CD4-positive, alpha-beta T cell (primary cell): Measurements from ENCODE around the gene SKA1. TPM values are rescaled to one million over a fixed set of nuclear protein-coding genes. Genes with fewer than 3 reads are reported as not detected.

Experiments used
- ATAC-seq: fragments of 200-7000 bp; cut with Tn5 transposase; one replicate; pipeline ENCODE4 v1.10.0; 2022; ENCODE audit warnings: mild to moderate bottlenecking; ENCODE audit not compliant: poor library complexity
- CTCF ChIA-PET: fragments of 350-600 bp; sonication (Branson Sonifier 250); formaldehyde crosslinking; loops from one replicate; lab custom pipeline; 2021; ENCODE audit warnings: antibody characterized with exemption, inconsistent platforms; lab: Charles Lee
- POLR2A ChIA-PET: fragments of 350-600 bp; sonication (Branson Sonifier 250); formaldehyde crosslinking; loops from one replicate; lab custom pipeline; 2021; ENCODE audit warnings: antibody characterized with exemption, inconsistent platforms; lab: Charles Lee
- DNase-seq, 14 experiments: peaks; one replicate each; pipeline ENCODE4 v3.0.0-alpha.2; 2013 to 2020; ENCODE audit warnings: mixed read lengths in 2 of 14
- H3K27ac ChIP-seq, 2 donors: one replicate each; pipeline versions ENCODE4 v1.5.1 to v1.7.0; 2013; ENCODE audit warnings: low read length in 2 of 2, low read depth in 1 of 2, mild to moderate bottlenecking in 1 of 2
- H3K27me3 ChIP-seq, 2 experiments: 1 replicate in 1 of 2; 2 replicates in 1 of 2; pipeline versions ENCODE4 v1.6.1 to v1.7.0; 2013; ENCODE audit warnings: low read length in 2 of 2, control low read depth in 1 of 2, mild to moderate bottlenecking in 1 of 2, moderate library complexity in 1 of 2; ENCODE audit not compliant: insufficient read depth in 2 of 2, control insufficient read depth in 1 of 2
- H3K36me3 ChIP-seq: one replicate; pipeline ENCODE4 v1.6.1; 2013; ENCODE audit warnings: low read length, control low read depth; ENCODE audit not compliant: insufficient read depth
- H3K4me1 ChIP-seq: one replicate; pipeline ENCODE4 v1.6.1; 2013; ENCODE audit warnings: low read length, control low read depth; ENCODE audit not compliant: insufficient read depth
- H3K4me3 ChIP-seq: one replicate; pipeline ENCODE4 v1.5.1; 2013; ENCODE audit warnings: mild to moderate bottlenecking, low read length, moderate library complexity
- H3K9me3 ChIP-seq, 2 experiments: 1 replicate in 1 of 2; 2 replicates in 1 of 2; pipeline versions ENCODE4 v1.6.1 to v1.7.0; 2013; ENCODE audit warnings: low read length in 2 of 2, mild to moderate bottlenecking in 2 of 2, control low read depth in 1 of 2, moderate library complexity in 1 of 2; ENCODE audit not compliant: control insufficient read depth in 1 of 2, insufficient read depth in 1 of 2
- H3K27ac Mint-ChIP-seq: one replicate; pipeline ENCODE4 v1.8.0; 2020; ENCODE audit warnings: mixed read lengths
- H3K27me3 Mint-ChIP-seq: one replicate; pipeline ENCODE4 v1.8.0; 2021; ENCODE audit warnings: mixed read lengths
- H3K36me3 Mint-ChIP-seq: one replicate; pipeline ENCODE4 v1.8.0; 2021; ENCODE audit warnings: low read depth, mixed read lengths
- H3K4me1 Mint-ChIP-seq: one replicate; pipeline ENCODE4 v1.8.0; 2021; ENCODE audit warnings: low read depth, mixed read lengths
- H3K4me3 Mint-ChIP-seq: one replicate; pipeline ENCODE4 v1.8.0; 2020; ENCODE audit warnings: mild to moderate bottlenecking, mixed read lengths
- H3K9me3 Mint-ChIP-seq: one replicate; pipeline ENCODE4 v1.8.0; 2020; ENCODE audit warnings: mixed read lengths
- intact Hi-C, 2 experiments: fragments of 100-400 bp; cut with DNase I in 1 of 2; cut with micrococcal nuclease in 1 of 2; formaldehyde crosslinking; loops; one replicate each; pipeline versions ENCODE4 v1.15.1 to v1.9.0; 2023 to 2025; cut with DNase I, micrococcal nuclease
- total RNA-seq, 174 experiments: library from RNA in 2 of 174; stranded (reverse) in 2 of 174; gene quantifications; one replicate each; pipeline ENCODE4 v1.2.3 and lab custom pipeline; 2021 to 2026
- TF ChIP-seq, protein P1 (sequence below): fragments of 200-600 bp; IDR thresholded peaks from one replicate; pipeline ENCODE4 v1.8.0; 2022; ENCODE audit warnings: antibody characterized with exemption, mild to moderate bottlenecking

Gene SKA1
- total RNA-seq, 2 experiments from 2014 or later, result 0.08 to 0.20 TPM

DNA sequence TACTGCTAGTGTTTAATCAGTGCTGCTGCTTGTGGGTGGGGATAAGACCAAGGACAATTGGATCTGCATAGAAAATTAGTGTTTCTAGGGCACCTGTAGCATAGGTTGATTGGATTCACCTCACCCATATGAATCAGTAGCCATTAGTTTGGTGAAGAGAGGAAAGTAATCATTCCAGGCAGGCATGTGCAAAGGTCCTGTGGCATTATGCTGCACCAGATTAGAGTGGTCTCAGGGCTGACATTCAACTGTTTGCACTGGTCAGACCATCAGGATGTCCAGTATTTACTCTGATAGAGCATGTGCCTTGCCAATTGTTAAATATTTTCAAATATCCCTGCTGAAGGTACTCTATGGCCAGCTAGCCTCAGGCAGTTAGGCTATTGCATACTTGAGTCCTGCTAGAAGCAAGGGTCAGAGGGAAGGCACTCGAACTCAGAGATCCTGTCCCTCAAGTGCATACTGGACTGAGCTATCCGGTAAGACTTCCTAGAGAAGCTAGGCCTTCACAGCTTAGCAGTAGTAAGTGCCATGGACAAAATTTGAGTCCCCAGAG is 64.7 kb downstream of the SKA1 start:
- Mint-ChIP-seq H3K4me1 (no peaks in the 10 kb centered on the region), H3K27me3 (peaks cover 1% of the 10 kb centered on the region), H3K9me3 (peaks cover 2% of the 10 kb centered on the region), H3K36me3 (no peaks in the 10 kb centered on the region), H3K27ac (no peak overlapping the region), H3K4me3 (no peak overlapping the region)
- H3K36me3 ChIP-seq, result no peaks in the 10 kb centered on the region
- no peak for DNase-seq
- CTCF ChIA-PET, result no interaction called here
- no peaks in the 10 kb centered on the region for H3K4me1 ChIP-seq
- POLR2A ChIA-PET, result no interaction called here
- no peak overlapping the region for H3K27ac ChIP-seq
- intact Hi-C loops, result no loop called here
- no peak for ATAC-seq
- TF ChIP-seq, protein P1, sequence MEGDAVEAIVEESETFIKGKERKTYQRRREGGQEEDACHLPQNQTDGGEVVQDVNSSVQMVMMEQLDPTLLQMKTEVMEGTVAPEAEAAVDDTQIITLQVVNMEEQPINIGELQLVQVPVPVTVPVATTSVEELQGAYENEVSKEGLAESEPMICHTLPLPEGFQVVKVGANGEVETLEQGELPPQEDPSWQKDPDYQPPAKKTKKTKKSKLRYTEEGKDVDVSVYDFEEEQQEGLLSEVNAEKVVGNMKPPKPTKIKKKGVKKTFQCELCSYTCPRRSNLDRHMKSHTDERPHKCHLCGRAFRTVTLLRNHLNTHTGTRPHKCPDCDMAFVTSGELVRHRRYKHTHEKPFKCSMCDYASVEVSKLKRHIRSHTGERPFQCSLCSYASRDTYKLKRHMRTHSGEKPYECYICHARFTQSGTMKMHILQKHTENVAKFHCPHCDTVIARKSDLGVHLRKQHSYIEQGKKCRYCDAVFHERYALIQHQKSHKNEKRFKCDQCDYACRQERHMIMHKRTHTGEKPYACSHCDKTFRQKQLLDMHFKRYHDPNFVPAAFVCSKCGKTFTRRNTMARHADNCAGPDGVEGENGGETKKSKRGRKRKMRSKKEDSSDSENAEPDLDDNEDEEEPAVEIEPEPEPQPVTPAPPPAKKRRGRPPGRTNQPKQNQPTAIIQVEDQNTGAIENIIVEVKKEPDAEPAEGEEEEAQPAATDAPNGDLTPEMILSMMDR, result no peak
- peaks cover 0 to 2% of the 10 kb centered on the region in 2 experiments for H3K9me3 ChIP-seq
- no peak overlapping the region for H3K4me3 ChIP-seq
- no peaks in the 10 kb centered on the region for H3K27me3 ChIP-seq

DNA sequence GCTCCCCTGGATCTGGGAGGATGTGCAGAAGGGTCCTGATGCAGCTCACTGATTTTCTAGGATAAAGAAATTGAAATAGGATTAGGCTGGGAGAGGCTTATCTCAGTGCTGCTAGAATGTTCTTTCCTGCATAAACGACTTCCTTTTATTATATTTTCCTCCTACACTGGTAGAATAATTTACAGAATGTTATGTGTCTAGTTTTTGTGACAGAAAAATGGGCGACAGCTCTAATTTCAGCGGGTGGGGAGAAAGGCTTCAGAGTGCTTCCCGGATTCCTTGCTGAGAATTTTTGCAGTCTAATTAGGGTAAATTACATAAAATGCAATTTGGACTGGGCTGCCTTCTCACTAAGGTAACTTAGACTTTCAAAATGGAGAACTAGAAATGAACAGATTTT is 66.2 kb downstream of the SKA1 start:
- TF ChIP-seq, protein P1, result no peak
- Mint-ChIP-seq H3K36me3 (no peaks in the 10 kb centered on the region), H3K27ac (no peak overlapping the region), H3K9me3 (peaks cover 2% of the 10 kb centered on the region), H3K4me3 (no peak overlapping the region), H3K27me3 (no peaks in the 10 kb centered on the region), H3K4me1 (no peaks in the 10 kb centered on the region)
- H3K27me3 ChIP-seq, result no peaks in the 10 kb centered on the region
- H3K27ac ChIP-seq, result no peak overlapping the region
- ChIA-PET CTCF (no interaction called here), POLR2A (no interaction called here)
- H3K9me3 ChIP-seq, result peaks cover 0 to 4% of the 10 kb centered on the region in 2 experiments
- H3K36me3 ChIP-seq, result no peaks in the 10 kb centered on the region
- no peak overlapping the region for H3K4me3 ChIP-seq
- no peaks in the 10 kb centered on the region for H3K4me1 ChIP-seq
- intact Hi-C loops, result no loop called here
- ATAC-seq (no peak), DNase-seq (no peak)

DNA sequence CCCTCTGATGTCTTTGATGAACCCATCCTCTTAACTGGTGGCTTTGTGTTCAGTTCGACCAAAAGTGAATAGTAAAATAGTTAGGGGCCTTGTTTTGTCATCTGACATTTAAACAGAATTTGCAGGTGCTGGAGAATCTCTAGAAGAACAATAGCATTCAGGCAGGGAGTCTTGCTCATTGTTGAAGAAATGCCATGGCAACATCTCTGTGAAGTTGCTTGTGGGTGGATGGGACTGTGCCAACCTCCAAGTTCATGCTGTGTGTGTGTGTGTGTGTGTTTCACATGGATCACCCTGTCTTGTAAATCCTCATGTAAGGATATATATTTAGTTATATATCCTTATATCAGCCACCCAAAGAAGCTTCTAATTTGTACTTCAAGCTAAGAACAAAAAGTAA is 66.7 kb downstream of the SKA1 start:
- H3K27me3 Mint-ChIP-seq, result peaks cover 4% of the 10 kb centered on the region
- DNase-seq (no peak), ATAC-seq (no peak)
- no peak overlapping the region for H3K4me3 ChIP-seq
- H3K36me3 Mint-ChIP-seq, result no peaks in the 10 kb centered on the region
- peaks cover 0 to 4% of the 10 kb centered on the region in 2 experiments for H3K9me3 ChIP-seq
- TF ChIP-seq, protein P1, result no peak
- peaks cover 0 to 1% of the 10 kb centered on the region in 2 experiments for H3K27me3 ChIP-seq
- H3K4me1 Mint-ChIP-seq, result no peaks in the 10 kb centered on the region
- H3K27ac ChIP-seq, result no peak overlapping the region
- ChIA-PET CTCF (no interaction called here), POLR2A (no interaction called here)
- no peaks in the 10 kb centered on the region for H3K4me1 ChIP-seq
- intact Hi-C loops, result no loop called here
- H3K27ac Mint-ChIP-seq, result no peak overlapping the region
- no peaks in the 10 kb centered on the region for H3K36me3 ChIP-seq
- no peak overlapping the region for H3K4me3 Mint-ChIP-seq
- peaks cover 2% of the 10 kb centered on the region for H3K9me3 Mint-ChIP-seq

Other genes with a start within 250 kb of the SKA1 start
- not detected for gene MYO5B, start 179.9 kb upstream of the SKA1 start, total RNA-seq
- under 1 TPM; 0.33 to 0.47 TPM for gene CFAP53, start 108.6 kb upstream of the SKA1 start, total RNA-seq
- gene MBD1, start 93.5 kb upstream of the SKA1 start, total RNA-seq, result 100 to 1,000 TPM; 103 to 107 TPM
- gene CXXC1, start 87.4 kb upstream of the SKA1 start, total RNA-seq, result 100 to 1,000 TPM; 120 to 128 TPM
- not detected for gene MAPK4, start 185.0 kb downstream of the SKA1 start, total RNA-seq